ENCODE data around the gene MYO18A. TPM values are rescaled to one million over a fixed set of nuclear protein-coding genes. Genes with fewer than 3 reads are reported as not detected.

MYO18A gene
- total RNA-seq, 1 donor from 2014 or later: 11.6 TPM

GRCh38 chr17:29190039-29190438, 9.8 kb upstream of the MYO18A start:
- H3K9me3 Mint-ChIP-seq: no peaks in the 10 kb centered on the region
- H3K9me3 ChIP-seq (ENCODE audit: low read depth): no peaks in the 10 kb centered on the region
- no peak overlapping the region for H3K27ac Mint-ChIP-seq

GRCh38 chr17:29189355-29189754, 9.2 kb upstream of the MYO18A start:
- peaks cover 3% of the 10 kb centered on the region for H3K4me1 Mint-ChIP-seq
- H3K27me3 Mint-ChIP-seq (ENCODE audit: insufficient read depth, low read depth): no peaks in the 10 kb centered on the region
- H3K9me3 ChIP-seq (ENCODE audit: low read depth): no peaks in the 10 kb centered on the region
- no peak overlapping the region for H3K4me2 ChIP-seq
- no peaks in the 10 kb centered on the region for H4K20me1 ChIP-seq (ENCODE audit: low read depth)
- no peak overlapping the region for H3K27ac ChIP-seq
- no peaks in the 10 kb centered on the region for H3K9me3 Mint-ChIP-seq
- no peaks in the 10 kb centered on the region for H3K27me3 ChIP-seq
- no peak for DNase-seq (ENCODE audit: low spot score)
- no peaks in the 10 kb centered on the region for H3K4me1 ChIP-seq
- no peak overlapping the region for H3K4me3 ChIP-seq
- no peaks in the 10 kb centered on the region for H3F3A ChIP-seq (ENCODE audit: low read depth)
- no peak for TF ChIP-seq EZH2phosphoT487 (IDR thresholded peaks at IDR 0.05)
- no peak for TF ChIP-seq EZH2 (IDR thresholded peaks at IDR 0.05)
- TF ChIP-seq, protein P1, sequence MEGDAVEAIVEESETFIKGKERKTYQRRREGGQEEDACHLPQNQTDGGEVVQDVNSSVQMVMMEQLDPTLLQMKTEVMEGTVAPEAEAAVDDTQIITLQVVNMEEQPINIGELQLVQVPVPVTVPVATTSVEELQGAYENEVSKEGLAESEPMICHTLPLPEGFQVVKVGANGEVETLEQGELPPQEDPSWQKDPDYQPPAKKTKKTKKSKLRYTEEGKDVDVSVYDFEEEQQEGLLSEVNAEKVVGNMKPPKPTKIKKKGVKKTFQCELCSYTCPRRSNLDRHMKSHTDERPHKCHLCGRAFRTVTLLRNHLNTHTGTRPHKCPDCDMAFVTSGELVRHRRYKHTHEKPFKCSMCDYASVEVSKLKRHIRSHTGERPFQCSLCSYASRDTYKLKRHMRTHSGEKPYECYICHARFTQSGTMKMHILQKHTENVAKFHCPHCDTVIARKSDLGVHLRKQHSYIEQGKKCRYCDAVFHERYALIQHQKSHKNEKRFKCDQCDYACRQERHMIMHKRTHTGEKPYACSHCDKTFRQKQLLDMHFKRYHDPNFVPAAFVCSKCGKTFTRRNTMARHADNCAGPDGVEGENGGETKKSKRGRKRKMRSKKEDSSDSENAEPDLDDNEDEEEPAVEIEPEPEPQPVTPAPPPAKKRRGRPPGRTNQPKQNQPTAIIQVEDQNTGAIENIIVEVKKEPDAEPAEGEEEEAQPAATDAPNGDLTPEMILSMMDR (IDR thresholded peaks at IDR 0.05): no peak
- no peak overlapping the region for H2AFZ ChIP-seq (replicated peaks)
- H3K36me3 ChIP-seq: no peaks in the 10 kb centered on the region
- no peaks in the 10 kb centered on the region for H3K79me2 ChIP-seq (ENCODE audit: low read depth)
- H3K27ac Mint-ChIP-seq: no peak overlapping the region
- no peaks in the 10 kb centered on the region for H3K36me3 Mint-ChIP-seq
- no peak overlapping the region for H3K9ac ChIP-seq
- no peak overlapping the region for H3K4me3 Mint-ChIP-seq

More at GRCh38 chr17:29190039-29190438, 9.8 kb upstream of the MYO18A start:
- Histone ChIP-seq H3K9ac (no peak overlapping the region), H2AFZ (replicated peaks) (no peak overlapping the region), H3K36me3 (no peaks in the 10 kb centered on the region), H3K4me2 (no peak overlapping the region), H3F3A (ENCODE audit: low read depth) (no peaks in the 10 kb centered on the region), H3K79me2 (ENCODE audit: low read depth) (no peaks in the 10 kb centered on the region), H3K4me1 (peaks cover 2% of the 10 kb centered on the region), H3K27me3 (no peaks in the 10 kb centered on the region), H3K4me3 (no peak overlapping the region), H3K27ac (no peak overlapping the region), H4K20me1 (ENCODE audit: low read depth) (no peaks in the 10 kb centered on the region)
- Mint-ChIP-seq H3K36me3 (no peaks in the 10 kb centered on the region), H3K27me3 (ENCODE audit: insufficient read depth, low read depth) (no peaks in the 10 kb centered on the region), H3K4me3 (no peak overlapping the region), H3K4me1 (peaks cover 6% of the 10 kb centered on the region)
- TF ChIP-seq EZH2phosphoT487 (IDR thresholded peaks at IDR 0.05) (no peak), EZH2 (IDR thresholded peaks at IDR 0.05) (no peak)
- TF ChIP-seq, protein P1 (IDR thresholded peaks at IDR 0.05): no peak
- DNase-seq (ENCODE audit: low spot score): no peak

- Histone ChIP-seq H3K27ac (no peak overlapping the region), H4K20me1 (ENCODE audit: low read depth) (peaks cover 32% of the 10 kb centered on the region), H3K36me3 (no peaks in the 10 kb centered on the region), H3F3A (ENCODE audit: low read depth) (peaks cover 41% of the 10 kb centered on the region), H3K9ac (no peak overlapping the region), H3K27me3 (peaks cover 34% of the 10 kb centered on the region), H2AFZ (replicated peaks) (no peak overlapping the region), H3K79me2 (ENCODE audit: low read depth) (peaks cover 10% of the 10 kb centered on the region), H3K4me1 (peaks cover 27% of the 10 kb centered on the region), H3K9me3 (ENCODE audit: low read depth) (peaks cover 5% of the 10 kb centered on the region), H3K4me2 (no peak overlapping the region), H3K4me3 (no peak overlapping the region)
- Mint-ChIP-seq H3K27me3 (ENCODE audit: insufficient read depth, low read depth) (peaks cover 10% of the 10 kb centered on the region), H3K27ac (no peak overlapping the region), H3K36me3 (no peaks in the 10 kb centered on the region), H3K4me3 (peak overlapping the region; percentile 88), H3K4me1 (peaks cover 36% of the 10 kb centered on the region), H3K9me3 (peaks cover 7% of the 10 kb centered on the region)
- TF ChIP-seq, protein P1 (IDR thresholded peaks at IDR 0.05): no peak
- TF ChIP-seq EZH2 (IDR thresholded peaks at IDR 0.05): no peak
- TF ChIP-seq EZH2phosphoT487 (IDR thresholded peaks at IDR 0.05): no peak
- DNase-seq (ENCODE audit: low spot score): no peak
These were observed 1.0 kb upstream of the MYO18A start for GRCh38 chr17:29181226-29181625.
